ENCODE results near the gene HAPLN1. TPM values are rescaled to one million over a fixed set of nuclear protein-coding genes. Genes with fewer than 3 reads are reported as not detected.

The HAPLN1 gene
- polyA plus RNA-seq, 2 of the 4 experiments (the other 2 are of a cell fraction), result not detected

GRCh38 chr5:83744821-83745220, 24.2 kb upstream of the HAPLN1 start:
- Histone ChIP-seq H3K27ac (no peak overlapping the region), H3K4me1 (no peaks in the 10 kb centered on the region), H3K4me2 (no peak overlapping the region), H3K9me3 (no peaks in the 10 kb centered on the region), H3K4me3 (no peak overlapping the region)
- WGBS (ENCODE audit: missing lambda C conversion rate), result 67% methylated on average over 1 of the region's 1 CpG
- ATAC-seq (no peak), FAIRE-seq (no peak), DNase-seq (ENCODE audit: low read depth in 1 of 2, low spot score in 1 of 2) (no peak)
- no peak for TF ChIP-seq ZC3H11A (IDR thresholded peaks at IDR 0.05)
- TF ChIP-seq RNF2 (IDR thresholded peaks at IDR 0.05; ENCODE audit: borderline replicate concordance, low read depth), result no peak
- no peak for TF ChIP-seq ELK1 (IDR thresholded peaks at IDR 0.05; ENCODE audit: low read depth, low read length)
- TF ChIP-seq CHD4 (IDR thresholded peaks at IDR 0.05; ENCODE audit: borderline replicate concordance), result no peak
- TF ChIP-seq HDAC2 (IDR thresholded peaks at IDR 0.05), result no peak
- no peak for TF ChIP-seq MYC (IDR thresholded peaks at IDR 0.05; ENCODE audit: borderline replicate concordance, low read length)
- TF ChIP-seq KDM5A (IDR thresholded peaks at IDR 0.05), result no peak
- TF ChIP-seq RCOR1 (IDR thresholded peaks at IDR 0.05; ENCODE audit: low read depth, low read length), result no peak
- TF ChIP-seq CBX2 (IDR thresholded peaks at IDR 0.05; ENCODE audit: borderline replicate concordance, low read depth), result no peak
- no peak for TF ChIP-seq USF2 (IDR thresholded peaks at IDR 0.05)
- no peak for TF ChIP-seq BCL3 (IDR thresholded peaks at IDR 0.05)
- TF ChIP-seq MAX (IDR thresholded peaks at IDR 0.05), result no peak
- no peak for TF ChIP-seq HES2 (IDR thresholded peaks at IDR 0.05)
- TF ChIP-seq NR3C1 (IDR thresholded peaks at IDR 0.05), result no peak
- ChIA-PET POLR2A (no interaction called here), CTCF (no interaction called here)

- FAIRE-seq, result no peak
- no peak for DNase-seq (ENCODE audit: low read depth in 1 of 2, low spot score in 1 of 2)
- 12% methylated on average over 4 of the region's 4 CpGs for WGBS (ENCODE audit: missing lambda C conversion rate)
- no peak overlapping the region for H3K4me3 ChIP-seq
- ChIA-PET POLR2A (no interaction called here), CTCF (no interaction called here)
- TF ChIP-seq USF2 (IDR thresholded peaks at IDR 0.05) (no peak), ZFP36 (IDR thresholded peaks at IDR 0.05; ENCODE audit: borderline replicate concordance, partially characterized antibody) (no peak), HES2 (IDR thresholded peaks at IDR 0.05) (no peak), EHF (CRISPR knock-in tag; IDR thresholded peaks at IDR 0.05) (no peak), RAD21 (conservative IDR thresholded peaks at IDR 0.05 in 1 of 2, IDR thresholded peaks at IDR 0.05 in 1 of 2) (no peak), FOXS1 (CRISPR knock-in tag; IDR thresholded peaks at IDR 0.05) (no peak), HOXB13 (CRISPR knock-in tag; IDR thresholded peaks at IDR 0.05; ENCODE audit: low read depth) (no peak), EHMT2 (IDR thresholded peaks at IDR 0.05; ENCODE audit: low read depth) (no peak), TP53 (CRISPR knock-in tag; IDR thresholded peaks at IDR 0.05) (no peak), TFCP2L1 (CRISPR knock-in tag; IDR thresholded peaks at IDR 0.05) (no peak), MAZ (IDR thresholded peaks at IDR 0.05; ENCODE audit: borderline replicate concordance, low read depth, low read length) (no peak), JUN (IDR thresholded peaks at IDR 0.05) (no peak), NPAS2 (CRISPR knock-in tag; IDR thresholded peaks at IDR 0.05; ENCODE audit: borderline replicate concordance) (no peak), NR3C1 (IDR thresholded peaks at IDR 0.05) (no peak), BHLHE40 (IDR thresholded peaks at IDR 0.05; ENCODE audit: low read depth, low read length) (no peak), REST (IDR thresholded peaks at IDR 0.05) (no peak)
- no peaks in the 10 kb centered on the region for H3K4me1 ChIP-seq
- H3K9me3 ChIP-seq, result no peaks in the 10 kb centered on the region
- H3K4me2 ChIP-seq, result no peak overlapping the region
- ATAC-seq, result no peak
- H3K27ac ChIP-seq, result no peak overlapping the region
Measured at GRCh38 chr5:83742089-83742488, 21.4 kb upstream of the HAPLN1 start.

Measured in A549 (cell line).